SK-N-SH (cell line): ENCODE data around the gene PPM1F. TPM values are rescaled to one million over a fixed set of nuclear protein-coding genes. Genes with fewer than 3 reads are reported as not detected.

Experiments used
- CTCF ChIA-PET: fragments of 300-600, 350-600 bp; formaldehyde crosslinking; extraction: SDS; loops from one replicate; lab custom pipeline; 2021; lab: Yijun Ruan, JAX
- POLR2A ChIA-PET: fragments of 350-600 bp; sonication (Branson Sonifier 250); formaldehyde crosslinking; extraction: SDS; loops from one replicate; lab custom pipeline; 2020; ENCODE audit warnings: antibody characterized with exemption, inconsistent platforms; lab: Yijun Ruan, JAX
- DNase-seq: peaks from one replicate; pipeline ENCODE4 v3.0.0; 2012
- H2AFZ ChIP-seq: fragments of 200-600 bp; sonication (generic); 2 replicates; pipeline ENCODE4 v1.8.1; 2016; ENCODE audit warnings: antibody characterized with exemption, mild to moderate bottlenecking, low read depth
- H3F3A ChIP-seq: fragments of 200-600 bp; sonication (generic); replicated peaks from 2 replicates; pipeline ENCODE3; 2016; ENCODE audit warnings: antibody characterized with exemption, mild to moderate bottlenecking; ENCODE audit not compliant: insufficient read depth
- H3K27ac ChIP-seq, 2 experiments: fragments of 200-500 bp in 1 of 2; fragments of 200-600 bp in 1 of 2; sonication (Bioruptor generic) in 1 of 2; sonication (generic), shearing (Covaris generic) in 1 of 2; 2 replicates each; pipeline versions ENCODE4 v1.5.1 to v1.6.1; 2014 to 2016; ENCODE audit warnings: low read depth in 2 of 2, inconsistent platforms in 1 of 2, low read length in 1 of 2, mild to moderate bottlenecking in 1 of 2, mixed read lengths in 1 of 2
- H3K27me3 ChIP-seq: fragments of 200-600 bp; sonication (generic), shearing (Covaris generic); 2 replicates; pipeline ENCODE4 v1.6.1; 2016; ENCODE audit warnings: mixed run types; ENCODE audit not compliant: insufficient read depth
- H3K36me3 ChIP-seq, 2 experiments: fragments of 200-500 bp in 1 of 2; fragments of 200-600 bp in 1 of 2; sonication (Bioruptor generic) in 1 of 2; sonication (generic) in 1 of 2; replicated peaks in 1 of 2; 2 replicates each; pipeline versions ENCODE3 to v1.5.1; 2014 to 2016; ENCODE audit warnings: low read length in 1 of 2, mild to moderate bottlenecking in 1 of 2; ENCODE audit not compliant: insufficient read depth in 2 of 2, control insufficient read depth in 1 of 2
- H3K4me1 ChIP-seq, 2 experiments: fragments of 200-500 bp in 1 of 2; fragments of 200-600 bp in 1 of 2; sonication (Bioruptor generic) in 1 of 2; sonication (generic), shearing (Covaris generic) in 1 of 2; 2 replicates each; pipeline versions ENCODE4 v1.5.1 to v1.6.1; 2014 to 2016; ENCODE audit warnings: low read depth in 1 of 2, low read length in 1 of 2, mixed run types in 1 of 2; ENCODE audit not compliant: insufficient read depth in 2 of 2, control insufficient read depth in 1 of 2
- H3K4me2 ChIP-seq: fragments of 200-600 bp; sonication (generic), shearing (Covaris generic); 2 replicates; pipeline ENCODE4 v1.6.1; 2017; ENCODE audit warnings: mixed run types
- H3K4me3 ChIP-seq, 2 experiments: fragments of 200-500 bp in 1 of 2; fragments of 200-600 bp in 1 of 2; sonication (Bioruptor generic) in 1 of 2; sonication (generic), shearing (Covaris generic) in 1 of 2; 2 replicates each; pipeline versions ENCODE4 v1.5.1 to v1.8.1; 2014 to 2016; ENCODE audit warnings: low read depth in 2 of 2, inconsistent platforms in 1 of 2, low read length in 1 of 2, mild to moderate bottlenecking in 1 of 2, mixed read lengths in 1 of 2, moderate library complexity in 1 of 2
- H3K79me2 ChIP-seq: fragments of 200-600 bp; sonication (generic); 2 replicates; pipeline ENCODE4 v1.8.1; 2017; ENCODE audit warnings: mild to moderate bottlenecking; ENCODE audit not compliant: insufficient read depth
- H3K9ac ChIP-seq: fragments of 200-600 bp; sonication (generic); 2 replicates; pipeline ENCODE4 v1.6.1; 2017; ENCODE audit warnings: mixed run types
- H3K9me2 ChIP-seq: fragments of 200-600 bp; sonication (generic); 2 replicates; pipeline ENCODE4 v1.6.1; 2017; ENCODE audit warnings: mixed run types
- H3K9me3 ChIP-seq: fragments of 200-600 bp; sonication (generic); 2 replicates; pipeline ENCODE4 v1.6.1; 2017; ENCODE audit warnings: mixed run types, mild to moderate bottlenecking, moderate library complexity
- H4K20me1 ChIP-seq: fragments of 200-600 bp; sonication (generic); 2 replicates; pipeline ENCODE4 v1.6.1; 2017; ENCODE audit warnings: mild to moderate bottlenecking, mixed run types; ENCODE audit not compliant: insufficient read depth
- CTCF ChIP-seq: fragments of 200-600 bp; sonication (generic); IDR thresholded peaks from 2 replicates; pipeline ENCODE4 v1.6.1; 2017; ENCODE audit warnings: antibody characterized with exemption, mild to moderate bottlenecking, moderate library complexity
- FOXJ3 ChIP-seq: sonication (generic); formaldehyde crosslinking; IDR thresholded peaks from 2 replicates; pipeline ENCODE4 v1.5.1; 2020; ENCODE audit warnings: mild to moderate bottlenecking, missing genetic modification reagents
- FOXM1 ChIP-seq: IDR thresholded peaks from 2 replicates; pipeline ENCODE4 v1.4.0; 2012; ENCODE audit warnings: low read depth, mild to moderate bottlenecking
- IRF3 ChIP-seq: fragments of 150-350 bp; IDR thresholded peaks from 2 replicates; pipeline ENCODE4 v1.6.1; 2016; ENCODE audit warnings: mild to moderate bottlenecking, low read depth, low read length
- MAX ChIP-seq: IDR thresholded peaks from 2 replicates; pipeline ENCODE4 v1.4.0; 2012; ENCODE audit warnings: low read depth
- MEF2A ChIP-seq: IDR thresholded peaks from 2 replicates; pipeline ENCODE4 v1.4.0; 2012; ENCODE audit warnings: low read depth, borderline replicate concordance
- POLR2AphosphoS5 ChIP-seq: IDR thresholded peaks from 2 replicates; pipeline ENCODE4 v1.6.1; 2012; ENCODE audit warnings: low read depth, low read length
- REST ChIP-seq: IDR thresholded peaks from 2 replicates; pipeline ENCODE4 v1.6.1; 2012; ENCODE audit warnings: mild to moderate bottlenecking, low read depth, low read length, moderate library complexity
- SMC3 ChIP-seq: IDR thresholded peaks from 2 replicates; pipeline ENCODE4 v1.6.1; 2012; ENCODE audit warnings: low read depth, low read length, improper control_type of control experiment
- TEAD4 ChIP-seq: IDR thresholded peaks from 2 replicates; pipeline ENCODE4 v1.4.0; 2012; ENCODE audit warnings: mild to moderate bottlenecking, borderline replicate concordance; ENCODE audit not compliant: insufficient read depth
- ZBTB33 ChIP-seq: IDR thresholded peaks from 2 replicates; pipeline ENCODE4 v1.4.0; 2012; ENCODE audit warnings: low read depth, borderline replicate concordance
- WGBS: methylation state at CpG from one replicate; pipeline ENCODE4 v1.1.6; 2017; ENCODE audit warnings: low lambda C conversion rate; 5-methylcytosine and 5-hydroxymethylcytosine counted together
- polyA plus RNA-seq, 3 experiments: library from polyadenylated mRNA; depleted of rRNA; stranded (reverse); fragments of >200 nt; gene quantifications; 2 replicates each; pipeline ENCODE4 v1.2.3, GENCODE V29; 2012

Gene PPM1F
- polyA plus RNA-seq, 1 of the 3 experiments (the other 2 are of a cell fraction) = 29.6 TPM

- Histone ChIP-seq H3K9me2 (no peaks in the 10 kb centered on the region), H3K9ac (no peak overlapping the region), H3K4me3 (no peak overlapping the region), H3K27ac (no peak overlapping the region), H3K9me3 (no peaks in the 10 kb centered on the region), H4K20me1 (no peaks in the 10 kb centered on the region), H2AFZ (no peak overlapping the region), H3K79me2 (peaks cover 54% of the 10 kb centered on the region), H3K27me3 (no peaks in the 10 kb centered on the region), H3K4me1 (peaks cover 19 to 43% of the 10 kb centered on the region in 2 experiments; a peak in 3 of 4 replicates), H3K36me3 (peaks cover 9 to 20% of the 10 kb centered on the region in 2 experiments), H3K4me2 (no peak overlapping the region), H3F3A (peaks cover 25% of the 10 kb centered on the region)
- TF ChIP-seq MEF2A (no peak), FOXM1 (no peak), REST (no peak), TEAD4 (no peak), CTCF (no peak), MAX (no peak), ZBTB33 (no peak), IRF3 (no peak), POLR2AphosphoS5 (no peak), FOXJ3 (CRISPR knock-in tag) (no peak), SMC3 (no peak)
- WGBS = 93% methylated on average over 7 of the region's 7 CpGs
- CTCF ChIA-PET = interaction anchor here (2.2 kb wide), 1 partner anchor 27 kb away, joined by 8 read pairs; no protein-coding TSS in a partner anchor
- no peak for DNase-seq
- POLR2A ChIA-PET = interaction anchor here (0.6 kb wide), 1 partner anchor 200 kb away, joined by 3 read pairs; no protein-coding TSS in a partner anchor
These were observed 7.8 kb downstream of the PPM1F start for GRCh38 chr22:21944871-21945270.
